Measurements from ENCODE around the gene SLC66A3.
"Not testable (repeated sequence)": the region's sequence is repeated elsewhere in the genome, so short reads cannot be mapped to it uniquely, and the experiment has no call there.

SLC66A3 gene

GRCh38 chr2:11163439-11164317 lies 8.4 kb downstream of the SLC66A3 start:
- DNase-seq (ENCODE audit: low spot score), result no peak

- not testable (repeated sequence) for DNase-seq (ENCODE audit: low spot score)
Measured at GRCh38 chr2:11165046-11165445, 9.8 kb downstream of the SLC66A3 start.

GRCh38 chr2:11166476-11166875 lies 11.2 kb downstream of the SLC66A3 start:
- DNase-seq (ENCODE audit: low spot score), result no peak

- no peak for DNase-seq (ENCODE audit: low spot score)
Measured at GRCh38 chr2:11168488-11168887, 13.2 kb downstream of the SLC66A3 start.

GRCh38 chr2:11169333-11169732 lies 14.1 kb downstream of the SLC66A3 start:
- DNase-seq (ENCODE audit: low spot score), result no peak

GRCh38 chr2:11174222-11174621 lies 19.0 kb downstream of the SLC66A3 start:
- DNase-seq (ENCODE audit: low spot score), result no peak

- no peak for DNase-seq (ENCODE audit: low spot score)
Measured at GRCh38 chr2:11175293-11175795, 20.1 kb downstream of the SLC66A3 start.

- DNase-seq (ENCODE audit: low spot score), result no peak
Measured at GRCh38 chr2:11177871-11178690, 22.8 kb downstream of the SLC66A3 start.

- DNase-seq (ENCODE audit: low spot score), result no peak
Measured at GRCh38 chr2:11179196-11179595, 23.9 kb downstream of the SLC66A3 start.

GRCh38 chr2:11179899-11180298 lies 24.6 kb downstream of the SLC66A3 start:
- no peak for DNase-seq (ENCODE audit: low spot score)

- DNase-seq (ENCODE audit: low spot score), result no peak
Measured at GRCh38 chr2:11180653-11181052, 25.4 kb downstream of the SLC66A3 start.

GRCh38 chr2:11182951-11183350 lies 27.7 kb downstream of the SLC66A3 start:
- no peak for DNase-seq (ENCODE audit: low spot score)

GRCh38 chr2:11186145-11186544 lies 30.9 kb downstream of the SLC66A3 start:
- DNase-seq (ENCODE audit: low spot score), result no peak

GRCh38 chr2:11187083-11187619 lies 31.9 kb downstream of the SLC66A3 start:
- no peak for DNase-seq (ENCODE audit: low spot score)

- DNase-seq (ENCODE audit: low spot score), result no peak
Measured at GRCh38 chr2:11187731-11188130, 32.5 kb downstream of the SLC66A3 start.

GRCh38 chr2:11196246-11196645 lies 41.0 kb downstream of the SLC66A3 start:
- DNase-seq (ENCODE audit: low spot score), result no peak

- no peak for DNase-seq (ENCODE audit: low spot score)
Measured at GRCh38 chr2:11200651-11201050, 45.4 kb downstream of the SLC66A3 start.

GRCh38 chr2:11201969-11202368 lies 46.7 kb downstream of the SLC66A3 start:
- no peak for DNase-seq (ENCODE audit: low spot score)

- DNase-seq (ENCODE audit: low spot score), result no peak
Measured at GRCh38 chr2:11203480-11203879, 48.2 kb downstream of the SLC66A3 start.

- DNase-seq (ENCODE audit: low spot score), result no peak
Measured at GRCh38 chr2:11208083-11208482, 52.8 kb downstream of the SLC66A3 start.

GRCh38 chr2:11212645-11213044 lies 57.4 kb downstream of the SLC66A3 start:
- DNase-seq (ENCODE audit: low spot score), result no peak

GRCh38 chr2:11213090-11213638 lies 57.9 kb downstream of the SLC66A3 start:
- DNase-seq (ENCODE audit: low spot score), result no peak

Measured in SK-N-DZ (cell line).